GM10248 (cell line): ENCODE data around the gene MAD1L1.
"Not testable (repeated sequence)": the region's sequence is repeated elsewhere in the genome, so short reads cannot be mapped to it uniquely, and the experiment has no call there.

Source experiments
- CTCF ChIA-PET: fragments of 300-600 bp; sonication (Branson Sonifier 250); formaldehyde crosslinking; extraction: SDS; loops from one replicate; lab custom pipeline; 2021; ENCODE audit warnings: antibody characterized with exemption; lab: Yijun Ruan, JAX
- POLR2A ChIA-PET: fragments of 350-650 bp; sonication (Branson Sonifier 250); formaldehyde crosslinking; extraction: SDS; loops from one replicate; lab custom pipeline; 2020; ENCODE audit warnings: antibody characterized with exemption; lab: Yijun Ruan, JAX
- DNase-seq: peaks from one replicate; pipeline ENCODE4 v3.0.0; 2012; ENCODE audit errors: extremely low spot score
- CTCF ChIP-seq: IDR thresholded peaks from 2 replicates; pipeline ENCODE4 v1.5.1; 2012; ENCODE audit warnings: mild to moderate bottlenecking, low read depth; ENCODE audit errors: extremely low read depth, missing control alignments, control extremely low read depth

The MAD1L1 gene

DNA sequence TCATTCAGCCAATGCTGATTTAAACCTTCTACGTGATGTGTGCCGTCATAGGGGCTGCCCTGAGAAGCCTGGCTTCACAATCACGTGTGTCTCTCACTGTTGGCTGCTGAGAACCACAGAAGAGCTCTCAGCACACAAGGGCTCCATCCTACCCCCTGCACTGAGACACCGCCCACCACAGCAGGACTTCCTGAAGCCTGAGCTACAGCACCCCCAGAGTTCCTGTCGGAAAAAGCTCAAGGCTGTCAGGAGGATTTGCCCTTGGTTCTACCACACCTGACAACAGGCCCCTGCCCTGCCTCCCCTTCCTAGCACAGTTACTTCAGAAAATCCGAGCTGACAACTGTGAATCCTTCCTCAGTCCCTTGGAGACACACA is 191.9 kb downstream of the MAD1L1 start:
- ChIA-PET POLR2A (no interaction called here), CTCF (interaction anchor here (1.1 kb wide), 2 partner anchors 11 to 23 kb away, joined by 3 read pairs; no protein-coding TSS in a partner anchor)

DNA sequence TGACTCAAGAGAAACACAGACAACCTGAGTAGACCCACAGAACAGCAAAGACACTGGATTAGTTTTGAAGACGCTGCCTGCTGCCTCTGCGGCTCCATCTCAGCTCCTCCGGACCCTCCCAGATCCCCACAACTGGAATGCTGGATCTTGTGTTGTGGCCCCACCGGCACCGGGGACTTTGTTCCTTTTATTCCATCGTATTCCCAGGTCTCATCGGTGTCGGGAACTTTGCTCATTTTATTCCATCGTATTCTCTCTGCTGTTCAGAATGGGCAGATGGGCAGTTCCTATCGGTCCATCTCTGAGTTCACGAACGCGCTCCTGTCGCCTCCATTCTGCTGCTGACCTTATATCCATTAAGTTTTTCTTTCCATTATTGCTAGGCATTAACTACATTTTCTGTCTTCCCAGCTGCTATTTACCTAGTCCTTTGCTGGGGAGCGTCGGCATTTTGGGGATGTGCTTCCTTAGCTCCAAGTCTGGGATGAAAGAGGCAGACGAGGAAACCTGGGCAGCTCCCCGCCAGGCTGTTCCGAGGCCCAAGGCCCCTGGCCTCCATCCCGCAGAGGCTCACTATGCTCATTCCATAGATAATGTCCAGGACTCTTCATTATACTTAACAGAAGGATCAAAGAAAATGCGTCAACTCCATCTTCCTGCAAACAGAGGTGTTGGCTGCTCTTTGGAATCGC is 192.4 kb downstream of the MAD1L1 start:
- POLR2A ChIA-PET = no interaction called here
- CTCF ChIA-PET = interaction anchor here (1.1 kb wide), 3 partner anchors 11 to 59 kb away, joined by 3 read pairs; no protein-coding TSS in a partner anchor
- no peak for TF ChIP-seq CTCF
- no peak for DNase-seq

More for the DNA sequence above, 191.9 kb downstream of the MAD1L1 start:
- TF ChIP-seq CTCF = no peak
- no peak for DNase-seq

- no peak for TF ChIP-seq CTCF
- DNase-seq = no peak
- ChIA-PET POLR2A (no interaction called here), CTCF (interaction anchor here (1.1 to 1.2 kb wide), 2 partner anchors 60 to 309 kb away, joined by 3 read pairs; no protein-coding TSS in a partner anchor)
Measured at GRCh38 chr7:2038931-2039728, 193.6 kb downstream of the MAD1L1 start.

DNA sequence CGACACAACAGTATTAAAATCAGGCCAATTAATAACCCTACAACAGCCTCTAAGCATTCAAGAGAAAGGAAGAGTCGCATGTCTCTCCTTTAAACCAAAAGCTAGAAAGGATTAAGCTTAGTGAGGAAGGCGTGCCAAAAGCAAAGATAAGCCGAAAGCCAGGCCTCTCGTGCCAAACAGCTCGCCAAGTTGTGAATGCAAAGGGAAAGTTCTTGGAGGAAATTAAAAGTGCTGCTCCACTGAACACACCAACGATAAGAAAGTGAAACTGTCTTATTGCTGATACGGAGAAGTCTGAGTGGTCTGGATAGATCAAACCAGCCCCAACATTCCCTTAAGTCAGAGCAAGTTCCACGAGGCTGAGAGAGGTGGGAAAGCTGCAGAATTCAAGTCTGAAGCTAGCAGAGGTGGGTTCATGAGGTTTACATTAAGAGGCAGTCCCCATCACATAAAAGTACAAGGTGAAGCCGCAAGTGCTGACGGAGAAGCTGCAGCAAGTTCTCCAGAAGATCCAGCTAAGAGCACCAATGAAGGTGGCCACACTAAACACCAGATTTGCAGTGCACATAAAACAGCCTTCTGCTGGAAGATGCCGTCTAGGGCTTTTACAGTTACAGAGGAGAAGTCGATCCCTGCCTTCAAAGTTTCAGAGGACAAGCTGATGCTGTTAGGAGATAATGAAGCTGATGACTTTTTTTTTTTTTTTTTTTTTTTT is 194.8 kb downstream of the MAD1L1 start:
- no peak for TF ChIP-seq CTCF
- ChIA-PET POLR2A (no interaction called here), CTCF (interaction anchor here (0.9 to 1.7 kb wide), 4 partner anchors 8 to 310 kb away, joined by 3 to 5 read pairs (median 4); no protein-coding TSS in a partner anchor)
- DNase-seq = no peak

- TF ChIP-seq CTCF = no peak
- ChIA-PET CTCF (interaction anchor here (0.9 to 1.7 kb wide), 3 partner anchors 8 to 9 kb away, joined by 3 to 5 read pairs (median 4); no protein-coding TSS in a partner anchor), POLR2A (no interaction called here)
- DNase-seq = no peak
Measured at GRCh38 chr7:2037301-2037807, 195.4 kb downstream of the MAD1L1 start.

GRCh38 chr7:2036786-2037185 is 196.0 kb downstream of the MAD1L1 start:
- ChIA-PET CTCF (interaction anchor here (1.7 kb wide), 1 partner anchor 9 kb away, joined by 5 read pairs; no protein-coding TSS in a partner anchor), POLR2A (no interaction called here)
- TF ChIP-seq CTCF = no peak
- DNase-seq = no peak

DNA sequence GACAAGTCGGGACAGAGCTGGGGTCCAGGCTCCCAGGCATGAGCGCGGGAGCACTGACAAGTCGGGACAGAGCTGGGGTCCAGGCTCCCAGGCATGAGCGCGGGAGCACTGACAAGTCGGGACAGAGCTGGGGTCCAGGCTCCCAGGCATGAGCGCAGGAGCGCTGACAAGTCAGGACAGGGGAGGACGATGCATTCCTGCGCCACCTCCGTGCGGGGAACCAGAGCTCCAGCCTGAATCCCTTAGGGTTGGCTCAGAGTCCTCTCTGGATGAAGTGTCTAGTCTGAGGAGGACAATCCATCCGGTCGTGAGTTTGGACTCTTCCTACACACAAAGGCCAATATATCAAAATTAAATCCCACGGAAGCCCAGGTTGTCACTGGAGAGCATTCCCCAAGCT is 196.5 kb downstream of the MAD1L1 start:
- DNase-seq, POLR2A ChIA-PET: not testable (repeated sequence)
- CTCF ChIA-PET = interaction anchor here (1.7 kb wide), 1 partner anchor 10 kb away, joined by 5 read pairs; no protein-coding TSS in a partner anchor
